Fibroblast of villous mesenchyme (primary cell): Measurements from ENCODE around the gene NANOS3. TPM values are rescaled to one million over a fixed set of nuclear protein-coding genes. Genes with fewer than 3 reads are reported as not detected.
A peak's percentile ranks its signal among the peaks of the same experiment; 100 is the strongest.

Experiments
- DNase-seq: peaks from one replicate; pipeline ENCODE4 v3.0.0-alpha.2; 2010; ENCODE audit warnings: low read depth
- H3K4me3 ChIP-seq: 2 replicates; pipeline ENCODE4 v1.5.1; 2011; ENCODE audit warnings: low read depth, mild to moderate bottlenecking, low read length
- total RNA-seq: library from RNA; depleted of rRNA; stranded (reverse); fragments of >200 nt; gene quantifications from 2 replicates; pipeline ENCODE4 v1.2.3, GENCODE V29; 2012
- TF ChIP-seq, protein P1 (sequence below): IDR thresholded peaks from 2 replicates; pipeline ENCODE4 v1.5.1; 2012; ENCODE audit warnings: low read depth, mild to moderate bottlenecking, low read length; ENCODE audit not compliant: insufficient read depth

The NANOS3 gene
- total RNA-seq, 1 donor, result not detected

- H3K4me3 ChIP-seq, result peak overlapping the region; percentile 18
- TF ChIP-seq, protein P1, sequence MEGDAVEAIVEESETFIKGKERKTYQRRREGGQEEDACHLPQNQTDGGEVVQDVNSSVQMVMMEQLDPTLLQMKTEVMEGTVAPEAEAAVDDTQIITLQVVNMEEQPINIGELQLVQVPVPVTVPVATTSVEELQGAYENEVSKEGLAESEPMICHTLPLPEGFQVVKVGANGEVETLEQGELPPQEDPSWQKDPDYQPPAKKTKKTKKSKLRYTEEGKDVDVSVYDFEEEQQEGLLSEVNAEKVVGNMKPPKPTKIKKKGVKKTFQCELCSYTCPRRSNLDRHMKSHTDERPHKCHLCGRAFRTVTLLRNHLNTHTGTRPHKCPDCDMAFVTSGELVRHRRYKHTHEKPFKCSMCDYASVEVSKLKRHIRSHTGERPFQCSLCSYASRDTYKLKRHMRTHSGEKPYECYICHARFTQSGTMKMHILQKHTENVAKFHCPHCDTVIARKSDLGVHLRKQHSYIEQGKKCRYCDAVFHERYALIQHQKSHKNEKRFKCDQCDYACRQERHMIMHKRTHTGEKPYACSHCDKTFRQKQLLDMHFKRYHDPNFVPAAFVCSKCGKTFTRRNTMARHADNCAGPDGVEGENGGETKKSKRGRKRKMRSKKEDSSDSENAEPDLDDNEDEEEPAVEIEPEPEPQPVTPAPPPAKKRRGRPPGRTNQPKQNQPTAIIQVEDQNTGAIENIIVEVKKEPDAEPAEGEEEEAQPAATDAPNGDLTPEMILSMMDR, result peak; percentile 41
- peak; percentile 90 for DNase-seq
These were observed 43.3 kb upstream of the NANOS3 start for GRCh38 chr19:13833330-13834243.

DNA sequence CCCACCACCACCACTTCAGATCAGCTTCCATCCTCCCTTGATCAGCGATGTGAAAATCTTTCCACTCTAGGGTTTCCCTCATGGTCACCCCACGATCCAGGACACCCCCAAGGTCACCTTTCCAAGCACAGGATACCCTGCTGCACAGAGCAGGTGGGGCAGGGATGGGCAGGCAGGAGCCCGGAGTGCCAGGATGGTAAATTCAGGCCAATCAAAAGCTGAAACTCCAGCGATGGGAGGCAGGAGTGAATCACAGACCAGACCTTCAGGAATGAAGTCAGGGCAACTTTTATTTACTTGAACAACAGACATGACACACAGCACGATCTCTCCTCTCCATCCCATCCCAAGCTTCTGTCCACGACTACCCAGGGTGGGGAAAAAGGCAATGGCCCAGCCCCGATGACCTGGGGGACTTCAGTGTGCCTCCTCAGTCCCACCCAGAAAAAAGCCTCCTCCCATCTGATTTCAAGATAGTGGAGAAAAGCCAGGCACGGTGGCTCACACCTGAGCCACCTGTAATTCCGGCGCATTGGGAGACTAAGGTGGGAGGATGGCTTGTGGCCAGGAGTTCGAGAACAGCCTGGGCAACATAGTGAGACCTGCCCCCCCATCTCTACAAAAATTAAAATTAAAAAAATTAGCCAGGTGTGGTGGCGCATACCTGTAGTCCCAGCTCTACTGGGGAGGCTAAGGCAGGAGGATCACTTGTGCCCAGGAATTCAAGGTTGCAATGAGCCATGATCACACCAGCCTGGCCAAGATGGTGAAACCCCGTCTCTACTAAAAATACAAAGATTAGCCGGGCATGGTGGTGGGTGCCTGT is 42.5 kb upstream of the NANOS3 start:
- no peak overlapping the region for H3K4me3 ChIP-seq
- no peak for DNase-seq
- TF ChIP-seq, protein P1, result no peak

- TF ChIP-seq, protein P1, result no peak
- no peak for DNase-seq
- H3K4me3 ChIP-seq, result no peak overlapping the region
These were observed 40.9 kb upstream of the NANOS3 start for GRCh38 chr19:13835791-13836723.

DNA sequence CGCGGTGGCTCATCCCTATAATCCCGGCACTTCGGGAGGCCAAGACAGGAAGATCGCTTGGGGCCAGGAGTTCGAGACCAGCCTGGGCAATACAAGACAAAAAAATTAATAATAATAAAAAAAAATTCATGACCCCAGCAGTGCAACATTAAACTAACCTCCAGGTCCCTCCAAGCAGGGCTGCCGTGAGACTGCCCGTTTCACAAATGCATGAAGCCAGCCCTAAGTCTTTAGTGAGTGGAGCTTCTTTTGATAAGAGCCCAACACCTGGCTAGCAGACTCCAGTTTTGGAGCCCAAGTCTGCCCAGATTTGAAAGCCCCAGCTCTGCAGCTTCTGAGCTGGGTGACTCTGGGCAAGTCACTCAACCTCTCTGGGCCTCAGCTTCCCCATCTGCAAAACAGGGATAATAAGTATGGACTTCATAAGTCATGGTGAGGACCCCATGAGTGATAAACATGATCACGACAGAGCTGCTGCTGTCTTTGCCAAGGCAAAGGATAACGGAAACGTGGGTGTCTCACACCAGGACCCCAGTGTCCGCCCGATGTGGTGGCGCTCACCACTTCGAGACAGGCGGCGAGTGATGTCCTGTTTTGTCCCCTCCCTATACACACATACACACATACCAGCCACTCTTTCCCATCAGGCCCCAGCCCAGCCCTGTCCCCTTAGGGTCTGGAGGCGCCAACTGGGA is 38.4 kb upstream of the NANOS3 start:
- DNase-seq, result no peak
- TF ChIP-seq, protein P1, result no peak
- H3K4me3 ChIP-seq, result peak overlapping the region; percentile 91

DNA sequence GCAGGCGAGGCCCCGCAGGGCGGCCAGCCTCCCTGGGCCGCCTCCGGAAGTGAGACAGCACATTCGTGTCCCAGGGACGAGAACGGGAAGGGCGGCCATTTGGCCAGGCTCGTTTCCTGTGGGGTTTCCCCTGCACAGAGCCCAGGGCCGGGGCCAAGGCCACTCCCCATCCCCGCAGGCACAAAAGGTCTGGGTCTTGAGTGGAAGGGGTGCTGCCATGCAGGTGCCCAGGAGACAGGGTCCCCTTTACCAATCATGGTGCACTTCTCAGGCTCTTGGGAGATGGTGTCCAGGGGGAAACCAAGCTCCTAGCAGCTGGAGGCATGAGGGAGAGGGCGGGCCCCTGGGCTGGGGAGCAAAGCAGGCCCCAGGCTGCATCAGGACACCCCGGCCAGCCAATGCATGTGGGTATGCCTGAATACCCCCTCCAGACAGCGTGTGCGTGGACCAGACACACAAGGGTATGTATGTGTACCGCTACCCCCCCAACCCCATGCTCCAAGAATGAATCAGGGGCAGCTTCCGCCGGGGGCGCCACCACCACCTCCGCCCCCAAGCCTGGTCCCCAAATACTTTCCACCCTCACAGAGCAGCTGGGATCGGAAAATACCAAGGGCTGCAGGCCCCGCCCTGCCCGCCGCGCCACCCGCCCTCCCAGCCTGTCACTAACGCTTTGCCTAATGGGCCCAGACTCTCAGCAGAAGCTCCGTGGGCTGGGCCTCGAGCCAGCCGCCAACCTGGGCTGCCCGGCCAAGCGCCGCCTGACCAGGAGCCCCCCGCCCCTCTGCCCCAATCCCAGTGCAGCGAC is 37.6 kb upstream of the NANOS3 start:
- H3K4me3 ChIP-seq, result peak overlapping the region; percentile 91
- peak; percentile 83 for DNase-seq
- TF ChIP-seq, protein P1, result no peak
